OCI-M2 (cell line): Measurements from ENCODE around the gene MMAB.

Experiments used
- DNase-seq: peaks from one replicate; lab custom pipeline; 2025; ENCODE audit not compliant: unreplicated experiment; lab: John Stamatoyannopoulos, UW

MMAB gene

DNA sequence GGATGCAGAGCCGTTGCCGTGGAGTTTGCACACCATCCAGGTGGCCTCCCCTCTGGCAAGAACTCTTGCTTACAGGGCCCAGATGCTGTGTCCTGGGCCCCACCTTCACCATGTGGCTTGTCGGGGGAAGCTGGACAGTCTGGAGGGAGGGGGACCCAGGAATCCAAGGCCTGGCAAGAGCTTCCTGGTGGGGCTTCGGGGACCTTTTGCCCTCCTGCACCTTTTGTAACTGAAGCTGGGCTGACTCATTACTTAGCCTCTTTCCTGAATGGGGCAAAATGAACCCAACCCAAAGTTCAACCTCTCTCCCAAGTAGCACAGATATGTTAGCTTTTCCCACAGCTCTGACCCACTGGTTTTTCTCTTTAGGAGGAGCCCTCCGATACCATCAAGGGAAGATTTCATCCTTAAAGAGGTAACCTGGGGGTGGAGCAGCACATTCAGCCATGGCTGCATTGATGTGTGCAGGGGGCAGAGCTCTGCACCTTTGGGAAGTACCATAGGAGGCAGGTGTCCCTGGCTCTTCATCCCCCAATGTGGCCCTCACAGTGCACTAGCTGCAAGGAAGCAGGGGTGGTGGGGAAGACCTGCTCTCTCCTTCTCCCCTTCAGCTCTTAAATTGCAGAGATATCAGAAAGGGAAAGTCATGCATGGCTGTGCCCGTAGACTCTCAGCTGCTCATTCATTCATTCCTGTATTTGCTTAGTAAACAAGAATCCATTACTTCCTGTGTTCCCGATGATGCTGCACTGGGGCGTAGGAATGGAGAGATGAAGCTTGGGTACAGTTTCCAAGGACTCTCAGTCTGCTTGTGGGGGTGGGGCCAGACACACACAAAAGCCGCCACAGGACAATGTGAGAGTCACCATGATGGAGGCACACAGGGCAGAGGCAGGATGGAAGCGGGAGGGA, 13.3 kb upstream of the MMAB start:
- DNase-seq = no peak

GRCh38 chr12:109583733-109584132, 10.4 kb upstream of the MMAB start:
- no peak for DNase-seq

DNA sequence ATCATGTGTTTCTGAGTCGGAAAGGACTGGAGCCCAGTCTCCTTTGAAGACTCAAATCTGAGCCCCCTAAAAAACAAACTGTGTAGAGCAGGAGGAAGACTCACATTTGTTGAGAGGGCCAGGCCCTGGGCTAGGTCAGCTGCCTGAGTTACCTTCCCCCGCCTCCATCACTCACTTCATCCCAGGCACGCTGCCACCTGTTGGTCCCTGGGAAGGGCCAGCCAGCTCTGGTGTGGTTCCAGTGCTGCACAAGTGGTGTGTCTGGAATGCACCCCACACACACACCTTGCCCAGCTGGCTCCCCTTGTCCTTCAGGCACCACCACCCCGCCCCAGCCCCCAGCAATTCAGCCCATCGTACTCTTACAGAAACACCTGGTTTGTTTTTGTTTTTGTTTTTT, 9.3 kb upstream of the MMAB start:
- no peak for DNase-seq

DNA sequence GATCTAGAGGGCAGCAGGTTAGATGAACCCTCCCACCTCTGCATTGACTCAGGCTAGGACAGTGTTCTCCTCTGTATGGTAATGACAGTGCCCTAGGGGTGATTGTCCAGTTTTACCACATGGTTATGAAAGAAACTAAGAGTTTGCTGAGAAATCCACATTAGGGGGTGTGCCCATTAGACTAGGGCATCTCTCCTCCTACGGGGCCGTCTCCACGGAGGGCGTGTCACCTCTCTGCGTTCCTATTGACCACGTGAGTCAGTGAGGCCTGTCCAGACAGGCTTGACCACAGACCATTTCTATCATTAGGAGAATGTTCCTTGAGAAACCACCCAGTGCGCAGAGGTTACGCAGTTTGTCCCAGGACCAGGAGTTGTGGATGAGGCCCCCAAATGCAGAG, 8.6 kb upstream of the MMAB start:
- DNase-seq = no peak

DNA sequence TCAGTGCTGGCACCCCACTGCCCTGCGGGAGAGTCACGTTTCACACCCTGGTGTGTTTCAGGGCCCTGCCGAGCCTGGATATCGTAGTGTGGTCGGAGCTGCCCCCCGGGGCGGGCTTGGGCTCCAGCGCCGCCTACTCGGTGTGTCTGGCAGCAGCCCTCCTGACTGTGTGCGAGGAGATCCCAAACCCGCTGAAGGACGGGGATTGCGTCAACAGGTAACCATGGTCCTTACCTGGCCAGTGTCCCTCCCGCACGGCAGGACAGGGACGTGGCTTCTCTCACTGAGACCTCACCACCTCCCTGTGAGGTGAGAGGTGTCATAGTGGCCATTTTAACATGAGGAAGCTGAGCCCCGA, 8.0 kb upstream of the MMAB start:
- no peak for DNase-seq

- DNase-seq = no peak
These were observed 7.5 kb upstream of the MMAB start for GRCh38 chr12:109580684-109581333.

- no peak for DNase-seq
These were observed 7.0 kb upstream of the MMAB start for GRCh38 chr12:109580272-109580671.

GRCh38 chr12:109579639-109580038, 6.3 kb upstream of the MMAB start:
- DNase-seq = no peak

DNA sequence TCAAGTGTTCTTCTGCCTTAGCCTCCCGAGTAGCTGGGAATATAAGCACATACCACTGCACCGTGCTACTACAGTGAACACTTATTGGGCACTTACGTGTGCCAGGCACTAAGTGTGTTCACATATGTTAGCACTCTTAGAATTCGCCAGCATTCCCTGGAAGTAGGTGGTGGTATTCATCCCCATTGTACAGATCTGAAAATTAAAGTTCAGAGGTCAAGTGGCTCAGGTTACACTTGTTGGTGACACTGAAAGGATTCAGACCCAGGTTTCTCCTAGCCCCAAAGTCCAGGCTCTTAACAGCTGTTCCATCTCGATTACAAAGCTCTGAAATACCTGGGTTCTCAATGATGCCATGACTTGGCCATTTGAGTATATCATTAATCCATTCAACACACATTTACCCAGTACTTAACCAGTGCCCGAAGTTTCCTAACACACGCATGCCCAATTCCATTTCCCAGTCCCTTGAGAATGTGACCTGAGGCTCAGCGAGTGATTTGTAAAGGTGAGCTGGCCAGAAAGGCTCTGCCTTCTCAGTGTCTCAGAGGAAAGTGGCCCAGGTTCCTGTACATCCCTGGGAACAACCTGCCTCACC, 5.1 kb upstream of the MMAB start:
- DNase-seq = no peak

GRCh38 chr12:109577311-109577710, 4.0 kb upstream of the MMAB start:
- no peak for DNase-seq

GRCh38 chr12:109575683-109576082, 2.4 kb upstream of the MMAB start:
- no peak for DNase-seq

- DNase-seq = no peak
These were observed 575 bp upstream of the MMAB start for GRCh38 chr12:109573914-109574244.

DNA sequence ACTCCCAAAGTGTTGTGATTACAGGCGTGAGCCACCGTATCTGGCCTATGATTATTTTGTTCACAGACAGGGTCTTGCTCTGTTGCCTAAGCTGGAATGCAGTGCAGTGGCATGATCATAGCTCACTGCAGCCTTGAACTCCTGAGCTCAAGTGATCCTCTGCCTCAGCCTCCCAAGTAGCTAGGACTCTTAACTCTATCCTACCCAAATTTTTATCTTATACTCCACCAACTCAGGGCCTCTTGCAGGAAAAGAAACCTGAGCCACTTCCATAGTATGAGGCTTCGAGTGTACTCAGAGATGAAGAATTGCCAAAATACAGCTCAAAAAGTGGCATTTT, 828 bp downstream of the MMAB start:
- no peak for DNase-seq

GRCh38 chr12:109571773-109572505, 1.4 kb downstream of the MMAB start:
- DNase-seq = no peak

- no peak for DNase-seq
These were observed 4.8 kb downstream of the MMAB start for GRCh38 chr12:109568486-109568885.

DNA sequence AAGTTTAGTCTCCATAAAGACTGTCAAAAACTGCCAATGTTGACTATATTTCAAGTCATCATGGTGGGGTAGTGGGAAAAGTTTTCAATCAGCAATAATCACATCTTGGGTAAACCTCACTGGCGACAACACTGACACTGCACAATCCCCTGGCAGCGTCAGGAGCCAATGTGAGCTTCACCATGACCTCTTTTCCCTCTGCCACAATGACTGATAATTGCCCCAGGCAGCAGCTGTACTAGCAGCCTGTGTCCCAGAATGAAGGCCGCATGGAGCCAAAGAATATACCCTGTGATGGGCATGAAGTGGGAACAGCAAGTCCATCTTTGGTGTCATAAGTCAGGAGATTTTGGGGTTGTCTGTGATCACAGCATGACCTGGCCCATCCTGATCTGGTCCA, 5.3 kb downstream of the MMAB start:
- no peak for DNase-seq

- DNase-seq = no peak
These were observed 6.0 kb downstream of the MMAB start for GRCh38 chr12:109567296-109567695.

GRCh38 chr12:109566424-109566823, 6.9 kb downstream of the MMAB start:
- DNase-seq = no peak

DNA sequence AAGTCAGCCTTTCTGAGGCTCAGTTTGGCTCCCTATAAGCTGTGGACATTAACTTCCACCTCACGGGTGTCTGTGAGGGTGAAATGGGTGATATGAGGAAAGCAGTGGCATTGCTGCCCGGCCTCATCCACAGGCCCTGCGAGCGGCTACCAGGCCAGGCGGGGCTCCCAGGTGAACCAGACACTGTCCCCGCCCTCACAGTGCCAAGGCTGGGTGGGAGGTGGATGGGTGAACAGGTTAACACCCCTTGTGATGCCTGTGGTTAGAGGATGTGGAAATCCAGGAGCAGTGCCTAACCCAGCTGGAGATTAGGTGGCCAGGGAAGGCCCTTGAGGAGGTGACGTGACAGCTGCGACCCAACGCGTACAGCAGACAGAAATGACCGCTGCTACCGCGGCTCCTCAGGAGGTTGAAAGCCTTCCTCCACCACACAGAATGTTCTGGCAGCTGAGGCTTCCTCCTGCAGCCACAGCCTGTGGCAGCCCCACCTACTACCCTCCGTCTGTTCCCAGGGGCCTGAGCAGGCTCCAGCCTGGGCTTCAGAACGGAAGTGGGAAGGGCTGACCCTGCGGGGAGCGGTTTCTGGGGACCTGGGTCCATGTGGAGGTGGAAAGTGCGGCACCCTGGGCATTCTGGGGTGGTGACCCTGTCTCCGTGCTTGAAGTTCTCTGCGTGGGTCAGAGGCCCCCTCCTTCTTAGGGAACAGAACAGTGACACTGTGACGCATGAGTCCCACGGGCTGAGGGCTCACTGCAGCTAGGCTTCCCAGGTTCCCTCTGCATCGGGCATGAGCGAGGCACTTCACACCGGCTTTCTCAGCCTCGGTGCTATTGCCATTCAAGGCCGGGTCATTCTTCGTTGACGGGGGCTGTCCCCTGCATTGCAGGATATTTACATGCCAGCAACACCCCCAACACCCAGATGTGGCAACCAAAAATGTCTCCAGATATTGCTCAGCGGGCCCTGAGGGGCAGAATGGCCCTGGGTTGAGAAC, 9.7 kb downstream of the MMAB start:
- no peak for DNase-seq

- no peak for DNase-seq
These were observed 10.4 kb downstream of the MMAB start for GRCh38 chr12:109562871-109563270.

DNA sequence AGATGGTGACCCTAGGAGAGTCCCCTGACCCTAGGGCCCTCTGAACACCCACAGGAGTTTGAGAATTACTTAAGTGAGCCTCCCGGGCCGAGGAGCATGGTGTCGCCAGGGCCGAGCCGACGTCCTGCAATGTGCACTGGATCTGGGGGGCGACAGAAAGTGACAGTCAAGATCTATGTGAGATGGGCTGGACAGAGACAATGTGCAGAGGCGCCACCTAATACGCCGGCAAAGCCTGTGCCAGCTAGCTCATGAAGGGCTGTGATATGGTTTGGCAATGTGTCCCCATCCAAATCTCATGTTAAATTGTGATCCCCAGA, 11.6 kb downstream of the MMAB start:
- no peak for DNase-seq
